HG03280 (cell line): ENCODE results near the gene ALDH16A1.
A peak's percentile ranks its signal among the peaks of the same experiment; 100 is the strongest.

Experiments used
- ATAC-seq: cut with Tn5 transposase; IDR thresholded peaks from one replicate; pipeline ENCODE4 v1.9.1; 2021; ENCODE audit warnings: mild to moderate bottlenecking, moderate library complexity; ENCODE audit not compliant: unreplicated experiment

Gene ALDH16A1

DNA sequence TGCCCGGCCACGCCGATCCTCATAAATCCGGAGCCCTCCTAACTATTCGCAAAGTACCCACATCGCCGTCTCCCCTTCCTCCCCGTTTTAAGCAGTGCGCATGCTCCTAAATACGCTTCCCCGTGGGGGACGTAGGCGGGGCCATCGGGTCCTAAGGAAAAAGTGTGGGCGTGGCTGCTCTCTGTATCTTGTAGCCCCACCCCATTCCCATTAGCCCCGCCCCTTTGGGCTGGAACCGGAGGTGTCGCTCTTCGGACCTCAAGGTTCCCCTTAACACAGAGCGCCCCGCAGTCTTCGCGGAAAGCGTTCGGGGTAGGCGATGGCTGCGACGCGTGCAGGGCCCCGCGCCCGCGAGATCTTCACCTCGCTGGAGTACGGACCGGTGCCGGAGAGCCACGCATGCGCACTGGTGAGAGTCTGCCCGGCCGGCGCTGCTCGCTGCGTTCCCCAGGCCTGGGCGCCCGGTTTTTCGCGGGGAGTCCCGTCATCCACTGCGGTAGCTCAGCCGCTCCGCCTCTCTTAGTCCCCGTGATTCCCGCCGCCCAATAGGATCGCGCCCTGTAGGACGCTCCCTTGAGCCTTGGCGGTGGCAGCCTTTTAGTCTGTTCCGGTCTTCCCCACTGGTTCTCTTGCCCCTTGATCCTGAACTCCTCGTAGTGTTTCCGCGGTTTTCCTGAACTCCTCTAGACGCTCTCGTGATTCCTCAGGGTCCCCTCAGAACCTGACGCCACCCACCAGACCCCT lies at the start of gene ALDH16A1:
TSS of gene ALDH16A1 (plus strand) at position 213 of the 744 bp plus-strand sequence. CDS start at position 320, 107 bp downstream.
- peak; percentile 78 for ATAC-seq

DNA sequence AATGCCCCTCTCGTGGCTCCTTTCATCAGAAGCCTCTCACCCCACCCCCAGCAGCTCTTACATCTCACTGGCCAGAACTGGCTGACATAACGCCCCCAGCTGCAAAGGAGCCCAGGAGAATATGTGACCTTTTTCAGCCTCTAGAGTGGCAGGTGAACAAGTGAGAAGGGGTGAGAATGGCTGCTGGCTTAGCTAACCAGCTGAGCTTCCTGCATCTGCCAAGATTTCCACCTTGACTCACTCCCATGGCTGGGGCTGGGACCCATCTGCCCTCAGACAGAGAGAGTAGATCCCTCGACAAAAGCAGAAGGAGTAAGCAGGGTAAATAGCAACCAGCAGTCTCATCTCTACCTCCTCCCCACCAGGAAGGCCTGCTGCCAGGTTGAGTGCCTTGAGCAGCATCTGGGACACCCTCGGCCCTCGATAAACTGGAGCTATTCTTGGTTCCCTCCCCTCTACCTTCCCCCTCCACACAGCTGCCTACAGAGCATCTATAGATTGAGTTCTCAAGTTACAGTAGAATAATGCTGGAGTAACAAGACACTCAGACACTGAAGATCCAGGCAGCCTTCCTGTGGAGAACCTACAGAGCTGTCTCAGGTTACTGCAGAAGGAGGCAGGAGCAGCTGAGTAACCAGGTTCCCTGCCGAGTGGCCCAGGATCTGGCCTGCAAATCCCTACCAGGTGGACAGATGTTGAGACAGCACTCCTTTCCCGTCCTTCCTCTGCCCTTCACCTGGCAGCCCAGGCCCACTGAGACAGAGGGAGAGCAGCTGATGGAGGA lies 49.4 kb upstream of the ALDH16A1 start:
- no peak for ATAC-seq

DNA sequence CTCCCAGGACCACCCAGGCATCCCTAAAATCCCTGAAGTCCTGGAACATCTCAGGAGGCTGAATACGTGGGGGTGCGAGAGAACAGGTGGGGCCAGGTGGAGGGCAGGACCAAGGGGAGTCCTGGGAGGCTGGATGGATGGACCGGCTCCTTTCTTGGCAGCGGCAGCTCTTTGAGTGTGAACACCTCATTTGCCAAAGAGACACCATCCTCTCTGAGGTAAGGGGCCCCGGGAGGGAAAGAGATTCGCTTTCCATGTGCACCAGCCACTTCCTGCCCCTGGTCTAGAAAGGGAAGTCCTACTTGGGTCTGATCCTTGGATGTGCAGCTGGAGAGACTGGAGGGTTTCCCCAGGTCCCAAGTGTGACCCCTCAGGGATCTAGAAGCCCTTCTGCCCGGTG lies 45.9 kb upstream of the ALDH16A1 start:
- ATAC-seq, result no peak

DNA sequence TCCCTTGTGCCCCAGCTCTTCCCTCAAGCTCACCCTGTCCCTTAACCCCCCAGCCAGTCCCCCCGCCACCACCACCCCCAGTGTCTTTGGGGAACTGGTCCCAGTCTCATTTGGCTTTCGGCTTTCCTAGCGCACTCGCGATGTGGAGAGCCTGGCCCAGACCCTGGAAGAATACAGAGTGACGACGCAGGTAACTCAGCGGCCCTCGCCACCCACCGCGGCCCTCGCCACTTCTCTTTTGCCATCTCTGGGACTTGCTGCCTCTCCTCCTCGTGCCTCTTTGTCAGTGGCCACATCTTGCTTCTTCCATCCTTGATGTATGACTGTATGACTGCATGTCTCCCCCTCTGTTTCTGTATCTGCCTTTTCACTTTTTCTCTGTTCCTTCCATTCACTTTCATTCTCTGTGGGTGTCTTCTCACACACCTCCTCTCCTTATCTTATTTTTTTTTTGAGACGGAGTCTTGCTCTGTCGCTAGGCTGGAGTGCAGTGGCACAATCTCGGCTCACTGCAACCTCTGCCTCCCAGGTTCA lies 45.5 kb upstream of the ALDH16A1 start:
- no peak for ATAC-seq

DNA sequence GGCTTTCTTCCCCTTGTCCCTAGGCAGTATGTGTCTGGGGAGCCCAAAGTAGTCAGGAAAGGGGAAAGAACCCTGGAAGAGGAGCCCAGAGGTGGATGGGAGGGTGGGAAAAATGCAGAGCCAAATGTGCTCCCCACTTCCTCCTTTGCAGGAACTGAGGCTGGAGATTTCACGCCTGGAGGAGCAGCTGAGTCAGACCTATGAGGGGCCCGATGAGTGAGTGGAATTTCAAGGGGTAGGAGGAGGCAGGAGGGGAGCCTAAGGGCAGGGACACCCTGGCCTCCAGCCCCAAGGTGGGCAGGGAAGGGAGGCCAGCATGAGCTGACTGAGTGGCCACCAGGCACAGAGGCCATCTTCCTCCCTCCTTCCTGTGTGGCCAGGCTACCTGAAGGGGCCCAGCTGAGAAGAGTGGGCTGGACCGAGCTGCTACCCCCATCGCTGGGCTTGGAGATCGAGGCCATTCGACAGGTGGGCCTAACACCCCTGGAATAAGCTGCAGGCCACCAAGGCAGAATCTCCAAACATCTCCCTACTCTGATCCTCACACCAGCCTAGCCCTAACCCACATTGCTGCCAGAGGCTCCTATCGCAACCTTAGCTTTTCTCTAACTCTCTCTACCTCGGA lies 44.1 kb upstream of the ALDH16A1 start:
- no peak for ATAC-seq

DNA sequence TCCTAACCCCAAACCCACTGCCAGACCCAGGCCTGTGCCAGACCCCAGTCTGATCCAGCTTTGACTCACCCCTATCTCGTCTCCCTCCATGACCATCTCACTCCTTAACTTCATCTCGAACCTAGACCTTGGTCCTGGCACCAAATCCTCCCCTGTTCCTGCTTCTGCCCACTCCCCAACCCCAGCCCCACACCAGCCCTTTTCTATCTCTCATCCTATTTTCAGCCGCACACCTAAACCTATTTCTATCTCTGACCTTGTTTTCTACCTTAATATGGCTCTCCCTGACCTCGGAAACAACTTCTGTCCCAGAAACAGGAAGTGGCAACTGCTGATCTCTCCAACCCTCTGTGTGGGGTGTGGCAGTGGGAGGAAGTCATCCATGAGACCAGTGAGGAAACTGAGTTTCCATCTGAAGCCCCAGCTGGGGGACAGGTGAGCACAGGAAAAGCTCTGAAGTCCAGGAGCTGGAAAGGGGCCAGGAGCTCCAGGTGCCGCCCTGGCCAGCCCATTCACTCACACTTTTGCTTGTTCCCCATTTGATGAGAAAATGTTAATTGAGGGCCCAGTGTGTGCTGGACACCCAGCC lies 43.5 kb upstream of the ALDH16A1 start:
- no peak for ATAC-seq

DNA sequence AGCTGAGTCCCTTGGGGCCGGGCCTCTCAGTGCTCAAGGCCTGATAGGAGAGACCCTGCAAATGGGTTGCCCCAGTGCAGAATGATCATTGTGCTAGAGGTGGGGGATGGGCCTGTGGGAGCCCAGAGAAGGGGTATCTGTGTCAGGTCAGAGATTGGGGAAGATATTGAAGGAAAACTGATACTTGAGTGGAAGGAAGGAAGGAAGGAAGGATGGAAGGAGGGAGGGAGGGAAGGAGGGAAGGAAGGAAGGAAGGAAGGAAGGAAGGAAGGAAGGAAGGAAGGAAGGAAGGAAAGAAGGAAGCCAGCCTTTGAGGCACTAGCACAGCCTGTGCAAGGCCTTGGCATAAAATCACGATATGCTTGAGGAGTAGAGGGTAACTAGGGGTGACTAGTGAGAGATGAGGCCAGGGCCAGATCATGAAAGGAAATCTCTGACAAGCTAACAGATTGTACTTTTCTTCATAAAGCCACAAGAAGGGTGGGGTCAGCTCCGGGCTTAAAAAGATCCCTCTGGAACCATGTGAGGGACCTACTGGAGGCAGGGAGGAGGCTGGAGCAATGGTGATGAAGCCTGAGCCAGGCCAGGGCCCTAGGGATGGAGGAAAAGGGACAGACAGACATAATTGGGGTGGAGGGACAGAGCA lies 41.2 kb upstream of the ALDH16A1 start:
- ATAC-seq, result no peak

DNA sequence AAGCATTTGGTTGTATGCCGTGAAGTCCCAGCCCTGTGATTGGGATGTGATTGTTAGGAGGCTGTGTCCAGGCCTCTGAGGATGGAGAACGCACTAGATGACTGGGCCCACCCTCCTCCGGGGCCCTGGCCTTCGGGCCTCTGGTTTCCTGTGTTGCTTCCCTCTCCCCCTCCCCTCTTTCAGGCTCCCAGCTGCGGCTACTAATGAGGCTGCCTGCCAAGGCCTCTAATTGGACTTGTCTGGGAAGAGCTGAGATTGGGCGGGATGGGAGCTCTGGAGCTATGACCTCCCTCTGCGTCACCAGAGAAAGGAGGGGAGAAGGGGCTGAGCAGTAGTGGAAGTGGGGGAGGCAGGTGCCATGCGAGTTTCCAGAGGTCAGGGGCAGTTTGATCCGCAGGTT lies 39.7 kb upstream of the ALDH16A1 start:
- ATAC-seq, result no peak

DNA sequence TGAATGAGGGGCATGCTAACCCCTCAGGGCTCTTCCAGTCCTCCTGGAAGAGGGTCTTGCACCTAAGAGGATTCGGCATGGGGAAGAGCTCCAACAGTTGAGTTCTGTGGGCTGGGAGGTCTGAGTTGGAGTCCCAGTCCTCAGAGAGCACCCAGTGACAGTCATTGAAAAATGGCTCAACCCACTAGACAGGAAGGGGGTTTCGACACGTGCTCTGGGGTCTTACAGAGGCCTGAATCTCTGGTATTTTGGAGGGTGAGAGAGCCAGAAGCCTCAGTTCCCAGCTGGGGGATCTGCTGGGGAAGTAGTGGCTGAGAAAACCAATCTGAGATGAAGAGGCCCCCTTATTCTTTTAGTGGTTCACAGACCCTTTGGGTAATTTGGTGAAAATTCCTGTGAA lies 38.8 kb upstream of the ALDH16A1 start:
- no peak for ATAC-seq

DNA sequence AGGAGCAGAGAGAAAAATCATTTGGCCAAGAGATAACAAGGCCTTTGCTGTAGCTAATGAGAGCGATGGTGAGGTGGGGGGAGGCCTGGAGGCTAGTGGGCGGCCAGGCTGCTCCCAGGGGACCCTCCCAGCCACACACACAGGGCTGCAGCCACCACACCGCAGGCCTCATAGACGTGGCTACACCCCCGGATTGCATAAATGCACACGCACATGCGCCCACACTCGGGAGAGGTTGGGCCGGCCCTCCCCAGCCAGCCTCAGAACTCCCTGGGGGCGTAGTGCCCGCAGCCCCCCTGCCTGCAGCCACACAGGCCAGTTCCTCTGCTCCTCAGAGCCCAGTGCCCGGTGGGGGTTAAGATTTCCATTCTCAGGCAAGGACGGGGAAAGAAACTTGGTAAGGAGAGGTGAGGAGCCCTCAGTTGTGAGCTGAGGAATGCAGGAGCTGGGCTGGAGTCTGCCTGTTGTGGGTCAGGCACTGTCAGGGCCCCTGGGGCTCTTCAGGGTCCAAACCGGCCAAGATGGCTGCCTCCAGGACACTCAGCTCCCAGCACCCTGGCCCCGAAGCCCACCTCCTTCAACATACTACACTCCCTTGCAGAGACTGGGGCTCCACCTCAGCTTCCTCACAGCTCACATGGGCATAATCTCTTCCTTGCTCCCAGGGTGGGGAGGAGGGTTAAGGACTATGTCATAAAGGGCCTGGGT lies 37.8 kb upstream of the ALDH16A1 start:
- ATAC-seq, result no peak

DNA sequence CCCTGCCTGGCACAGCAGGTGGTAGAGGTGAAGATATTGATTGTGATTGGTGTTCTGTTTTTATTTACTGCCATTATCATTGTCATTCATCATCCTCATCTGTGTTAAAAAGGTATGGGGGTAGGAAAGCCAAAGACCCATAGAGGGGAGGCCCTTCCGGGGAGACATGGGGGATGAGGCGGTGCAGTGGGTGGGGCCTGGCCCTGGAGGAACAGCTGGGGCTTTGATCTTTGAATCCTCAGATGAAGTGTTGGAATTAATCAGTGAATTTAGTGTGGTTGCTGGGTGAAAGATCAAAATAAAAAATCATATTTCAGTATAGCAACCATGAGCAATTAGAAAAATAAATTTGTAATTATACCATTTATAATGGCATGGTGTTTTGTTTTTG lies 37.2 kb upstream of the ALDH16A1 start:
- no peak for ATAC-seq

DNA sequence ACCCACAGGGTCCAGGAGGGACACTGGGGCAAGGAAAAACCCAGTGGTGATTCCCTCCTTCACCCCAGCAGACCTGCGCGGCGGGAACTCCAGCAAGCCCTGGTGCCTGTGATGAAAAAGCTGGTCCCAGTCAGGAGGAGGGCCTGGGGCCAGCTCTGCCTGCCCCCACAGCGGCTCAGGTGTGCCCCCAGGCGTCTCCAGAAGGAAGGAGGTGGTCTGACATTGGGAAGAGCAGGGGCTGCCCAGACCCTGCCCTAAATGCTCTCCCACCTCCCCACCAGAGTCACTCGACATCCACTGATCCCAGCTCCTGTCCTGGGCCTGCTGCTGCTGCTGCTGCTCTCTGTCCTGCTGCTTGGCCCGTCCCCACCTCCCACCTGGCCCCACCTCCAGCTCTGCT lies 35.9 kb upstream of the ALDH16A1 start:
- ATAC-seq, result no peak

DNA sequence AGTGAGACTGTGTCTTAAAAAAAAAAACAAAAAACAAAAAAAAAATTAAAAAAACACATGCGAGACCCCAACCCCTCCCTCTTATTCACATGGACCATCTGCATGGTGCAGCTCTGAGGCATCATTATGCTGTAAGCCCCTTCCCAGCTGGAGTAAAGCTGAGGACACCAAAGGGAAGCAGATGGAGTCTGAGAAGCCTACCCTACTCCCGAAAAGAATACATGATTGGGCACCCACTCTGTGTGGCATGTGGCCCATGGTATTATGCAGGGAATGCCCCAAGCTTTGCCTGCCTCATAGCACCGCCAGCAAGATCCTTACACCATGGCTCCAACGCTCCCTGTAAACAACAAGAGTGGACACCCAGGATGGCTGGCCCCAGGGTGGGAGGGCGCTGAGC lies 34.5 kb upstream of the ALDH16A1 start:
- ATAC-seq, result no peak

DNA sequence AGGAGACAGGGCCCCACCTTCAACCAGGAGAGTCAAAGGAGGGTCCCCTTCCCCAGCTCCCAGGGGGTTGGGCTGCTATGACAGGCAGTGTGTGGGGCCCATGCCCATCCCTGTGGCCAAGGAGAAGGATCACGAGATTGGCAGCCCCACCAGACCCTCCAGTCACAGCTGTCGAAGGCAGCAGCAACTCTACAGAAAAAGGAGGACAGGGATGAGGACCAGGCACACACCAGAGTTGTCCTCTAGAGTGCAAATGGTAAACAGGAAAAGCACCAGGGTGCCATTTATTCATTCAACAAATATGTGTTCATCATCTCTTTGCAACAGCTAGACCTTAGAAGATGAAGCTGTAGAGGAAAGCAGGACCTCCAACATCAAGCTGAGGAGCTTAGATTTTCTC lies 33.9 kb upstream of the ALDH16A1 start:
- no peak for ATAC-seq

DNA sequence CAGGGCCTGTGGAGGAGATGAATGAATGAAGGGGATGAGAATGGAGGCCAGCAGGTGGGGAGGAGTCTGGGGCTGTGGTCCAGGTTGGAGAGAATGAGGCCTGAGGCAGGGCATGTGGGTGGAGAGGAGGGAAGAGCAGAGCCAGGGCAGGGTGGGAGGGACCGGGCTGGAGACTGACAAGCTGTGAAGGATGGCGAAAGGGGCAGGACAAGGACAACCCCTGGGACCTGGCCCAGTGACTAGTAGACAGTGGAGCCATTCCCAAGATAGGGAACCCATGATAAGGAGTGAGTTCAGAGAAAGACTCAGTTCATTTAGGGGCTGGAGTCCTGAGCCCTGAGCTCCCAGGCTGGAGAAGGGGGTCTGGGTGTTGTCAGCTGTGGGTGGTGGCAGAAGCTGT lies 32.8 kb upstream of the ALDH16A1 start:
- no peak for ATAC-seq

DNA sequence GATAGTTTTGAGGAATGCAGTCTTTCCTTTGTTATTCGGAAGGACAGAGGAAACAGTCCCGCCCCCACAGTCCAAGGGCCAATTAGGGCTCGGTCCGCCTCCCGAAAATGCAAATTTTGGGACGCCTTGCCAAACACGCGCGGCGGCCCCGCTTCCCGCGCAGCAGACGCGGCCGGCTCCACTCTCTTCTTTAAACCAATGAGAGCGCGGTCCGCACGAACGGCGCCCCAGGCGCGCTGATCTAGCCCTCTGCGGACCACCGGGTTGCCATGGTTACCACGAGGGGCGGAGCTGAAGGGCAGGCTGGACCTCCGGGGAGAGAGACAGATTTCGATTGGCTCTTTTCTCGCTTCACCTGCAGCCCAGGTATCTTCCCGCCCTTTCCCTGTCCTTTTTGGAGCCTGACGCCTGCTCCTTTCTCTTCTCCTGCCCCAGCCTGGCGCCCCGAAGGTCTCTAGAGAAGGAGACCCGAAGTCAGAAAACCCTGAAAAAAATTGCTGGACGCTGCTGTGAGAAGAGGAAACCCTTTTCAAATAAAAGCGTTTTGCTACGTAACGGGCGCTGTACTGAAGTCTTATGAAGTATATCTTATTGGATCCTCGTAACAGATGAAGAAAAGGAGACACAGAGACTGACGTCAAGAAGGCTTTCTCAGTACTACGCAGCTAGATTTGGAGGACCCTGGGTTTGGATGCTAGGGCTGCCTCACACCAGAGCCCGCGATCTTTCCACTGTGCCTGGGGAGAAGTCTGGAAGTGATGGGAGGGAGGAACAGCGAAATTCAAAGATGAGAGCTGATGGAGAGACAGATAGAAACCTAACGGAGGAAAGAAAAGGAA lies 31.8 kb upstream of the ALDH16A1 start:
- no peak for ATAC-seq

DNA sequence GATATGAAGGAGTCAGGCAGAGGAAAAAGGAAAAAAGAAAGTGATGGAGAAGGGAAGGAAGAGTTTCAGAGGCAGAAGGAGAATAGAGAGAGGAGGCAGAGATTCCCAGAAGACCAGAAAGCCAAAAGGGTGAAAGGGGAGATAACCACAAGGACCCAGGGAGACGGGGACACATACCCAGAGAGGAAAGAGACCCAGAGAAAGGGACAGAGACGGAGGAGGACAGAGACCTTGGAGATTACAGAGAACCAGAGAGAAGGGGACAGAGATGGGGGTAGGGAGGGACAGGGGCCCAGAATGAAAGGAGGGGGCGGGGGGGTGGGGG lies 31.2 kb upstream of the ALDH16A1 start:
- ATAC-seq, result no peak

DNA sequence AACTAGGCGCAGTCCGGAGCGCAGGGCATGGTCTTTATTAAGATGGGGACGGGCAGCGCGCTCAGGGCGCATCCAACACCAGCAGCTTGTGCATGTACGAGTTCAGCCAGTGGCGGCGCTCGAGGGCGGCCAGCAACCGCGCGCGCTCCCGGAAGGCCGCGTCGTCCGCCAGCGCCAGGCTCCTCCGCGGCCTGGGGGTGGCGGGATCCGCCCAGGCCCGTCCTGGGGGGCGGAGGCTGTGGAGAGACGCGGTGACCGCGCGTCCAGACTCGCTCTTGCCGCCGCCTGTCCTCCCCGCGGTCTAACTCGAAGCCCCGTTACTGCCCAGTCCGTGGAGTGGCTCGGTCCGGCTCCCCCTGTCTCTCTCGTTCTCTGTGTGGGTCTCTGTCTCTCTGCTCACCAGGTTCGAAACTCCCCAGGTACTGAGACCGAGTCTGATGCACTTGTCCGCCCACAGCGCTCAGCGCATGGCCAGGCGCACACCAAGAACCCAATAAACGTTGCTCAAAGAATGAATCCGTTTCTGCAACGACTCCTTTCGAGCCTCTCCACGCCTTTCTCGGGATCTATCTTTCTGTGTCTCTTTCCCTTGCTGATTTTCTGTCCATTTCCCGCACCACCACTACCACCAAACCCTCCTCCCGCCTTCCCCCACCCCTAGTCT lies 30.5 kb upstream of the ALDH16A1 start:
- no peak for ATAC-seq
